GM12892 (cell line): Measurements from ENCODE around the gene SDR42E2.

Source experiments
- POLR2A ChIP-seq: IDR thresholded peaks from 2 replicates; pipeline ENCODE4 v1.6.1; 2011; ENCODE audit warnings: low read depth, low read length, control low read depth
- POLR2AphosphoS5 ChIP-seq: IDR thresholded peaks from 2 replicates; pipeline ENCODE4 v1.6.1; 2011; ENCODE audit warnings: low read depth, low read length, control low read depth

- no peak for TF ChIP-seq POLR2AphosphoS5
- no peak for TF ChIP-seq POLR2A
Observed at GRCh38 chr16:22202261-22202637, 39.9 kb downstream of the SDR42E2 start.
